AG09319 (cell line): ENCODE results near the gene ZNF710.
"Not testable (repeated sequence)": the region's sequence is repeated elsewhere in the genome, so short reads cannot be mapped to it uniquely, and the experiment has no call there.

Experiments used
- DNase-seq: peaks from one replicate; pipeline ENCODE4 v3.0.0-alpha.2; 2010; ENCODE audit warnings: low read depth; ENCODE audit errors: extremely low read depth
- TF ChIP-seq, protein P1 (sequence below): IDR thresholded peaks from 2 replicates; pipeline ENCODE4 v1.5.1; 2011; ENCODE audit warnings: low read depth, mild to moderate bottlenecking, inconsistent platforms, low read length, moderate library complexity

Gene ZNF710

DNA sequence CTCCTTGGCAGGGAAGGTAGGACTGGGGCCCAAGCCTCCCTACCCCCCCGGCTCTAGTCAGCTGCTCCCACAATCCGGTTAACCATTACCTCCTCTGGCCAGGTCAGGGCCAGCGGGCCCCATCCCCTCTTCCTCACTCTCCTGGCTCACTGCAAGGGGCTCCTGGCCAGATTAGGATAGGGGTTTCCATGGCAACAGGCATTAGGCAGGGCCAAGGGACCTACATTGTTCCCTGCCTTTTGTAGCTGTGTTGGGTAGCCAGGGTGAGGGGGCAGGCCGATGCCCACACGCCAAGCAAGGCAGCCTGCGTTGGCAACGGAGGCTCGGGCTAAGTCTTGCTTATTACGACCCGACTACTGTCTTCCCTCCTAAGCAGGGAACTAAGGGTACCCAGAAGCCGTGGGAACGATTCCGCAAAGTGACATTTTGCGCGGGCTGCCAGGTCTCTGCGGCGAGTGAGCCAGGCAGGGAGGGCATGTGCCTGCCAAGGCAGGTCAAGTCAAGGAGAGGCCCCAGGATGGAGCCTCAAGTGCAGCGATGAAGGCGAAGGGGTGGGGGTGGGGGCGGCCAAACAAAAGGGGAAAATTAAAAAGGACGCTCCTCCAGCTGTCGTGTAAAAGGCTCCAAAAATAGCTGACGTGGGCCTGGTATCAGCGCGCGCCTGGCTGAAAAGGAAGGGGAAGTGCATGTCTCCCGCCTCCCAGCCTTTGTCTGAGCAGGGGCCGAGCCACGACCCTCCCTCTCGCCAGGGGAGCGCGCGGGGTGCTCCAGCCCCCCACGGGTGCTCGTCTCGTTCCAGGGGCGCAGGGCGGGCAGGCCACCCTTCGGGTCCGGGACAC lies 100.2 kb downstream of the ZNF710 start:
- TF ChIP-seq, protein P1, sequence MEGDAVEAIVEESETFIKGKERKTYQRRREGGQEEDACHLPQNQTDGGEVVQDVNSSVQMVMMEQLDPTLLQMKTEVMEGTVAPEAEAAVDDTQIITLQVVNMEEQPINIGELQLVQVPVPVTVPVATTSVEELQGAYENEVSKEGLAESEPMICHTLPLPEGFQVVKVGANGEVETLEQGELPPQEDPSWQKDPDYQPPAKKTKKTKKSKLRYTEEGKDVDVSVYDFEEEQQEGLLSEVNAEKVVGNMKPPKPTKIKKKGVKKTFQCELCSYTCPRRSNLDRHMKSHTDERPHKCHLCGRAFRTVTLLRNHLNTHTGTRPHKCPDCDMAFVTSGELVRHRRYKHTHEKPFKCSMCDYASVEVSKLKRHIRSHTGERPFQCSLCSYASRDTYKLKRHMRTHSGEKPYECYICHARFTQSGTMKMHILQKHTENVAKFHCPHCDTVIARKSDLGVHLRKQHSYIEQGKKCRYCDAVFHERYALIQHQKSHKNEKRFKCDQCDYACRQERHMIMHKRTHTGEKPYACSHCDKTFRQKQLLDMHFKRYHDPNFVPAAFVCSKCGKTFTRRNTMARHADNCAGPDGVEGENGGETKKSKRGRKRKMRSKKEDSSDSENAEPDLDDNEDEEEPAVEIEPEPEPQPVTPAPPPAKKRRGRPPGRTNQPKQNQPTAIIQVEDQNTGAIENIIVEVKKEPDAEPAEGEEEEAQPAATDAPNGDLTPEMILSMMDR, result no peak
- no peak for DNase-seq

DNA sequence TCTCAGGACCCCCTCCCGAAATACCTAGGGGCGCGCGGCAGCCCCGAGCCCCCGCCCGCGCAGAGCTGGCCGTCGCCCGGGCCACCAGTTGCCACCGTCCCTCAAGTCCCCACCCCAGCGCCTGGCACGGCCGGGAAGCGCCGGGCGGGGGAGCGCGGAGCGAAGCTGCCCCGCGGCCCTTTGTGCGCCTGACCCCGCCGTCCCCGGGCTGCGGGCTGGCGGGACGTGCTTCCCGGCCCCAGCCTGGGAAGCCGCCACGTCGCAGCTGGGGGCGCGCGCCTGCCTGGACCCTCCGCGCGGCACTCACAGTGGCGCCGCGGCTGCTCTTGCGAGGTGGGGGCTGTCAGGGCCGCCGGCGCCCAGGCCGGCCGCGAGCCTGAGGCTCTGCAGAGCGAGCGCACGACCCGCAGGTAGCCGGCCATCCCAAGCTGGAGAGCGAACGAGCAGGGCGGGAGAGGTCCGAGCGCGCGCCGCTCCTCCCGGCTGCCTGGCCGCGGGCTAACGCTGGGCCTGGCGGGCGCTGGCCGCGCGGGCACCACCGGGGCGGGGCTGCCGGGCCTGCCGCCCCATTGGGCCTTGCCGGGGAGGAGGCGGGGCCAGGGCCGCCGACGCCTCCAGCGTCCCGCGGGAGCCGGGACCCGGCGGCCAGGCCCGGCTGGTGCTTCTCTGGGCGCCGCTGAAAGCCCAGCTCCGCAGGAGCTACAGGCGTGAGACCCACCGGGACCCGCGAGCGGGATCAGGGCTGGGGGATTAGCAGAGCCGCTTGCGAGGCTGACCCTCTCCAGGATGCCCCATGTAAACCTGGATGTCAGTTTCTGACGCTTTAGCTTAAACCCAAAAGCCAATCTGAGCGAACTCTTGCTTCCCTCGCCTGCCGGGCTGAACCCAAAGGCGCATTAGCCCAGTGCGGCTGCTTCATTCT lies 101.1 kb downstream of the ZNF710 start, which contains the start of gene IDH2:
Gene IDH2 (minus strand): TSS at position 500 of the 922 bp plus-strand sequence. CDS start 78 bp downstream, at position 422.
- DNase-seq, result peak; percentile 46
- TF ChIP-seq, protein P1, result no peak

DNA sequence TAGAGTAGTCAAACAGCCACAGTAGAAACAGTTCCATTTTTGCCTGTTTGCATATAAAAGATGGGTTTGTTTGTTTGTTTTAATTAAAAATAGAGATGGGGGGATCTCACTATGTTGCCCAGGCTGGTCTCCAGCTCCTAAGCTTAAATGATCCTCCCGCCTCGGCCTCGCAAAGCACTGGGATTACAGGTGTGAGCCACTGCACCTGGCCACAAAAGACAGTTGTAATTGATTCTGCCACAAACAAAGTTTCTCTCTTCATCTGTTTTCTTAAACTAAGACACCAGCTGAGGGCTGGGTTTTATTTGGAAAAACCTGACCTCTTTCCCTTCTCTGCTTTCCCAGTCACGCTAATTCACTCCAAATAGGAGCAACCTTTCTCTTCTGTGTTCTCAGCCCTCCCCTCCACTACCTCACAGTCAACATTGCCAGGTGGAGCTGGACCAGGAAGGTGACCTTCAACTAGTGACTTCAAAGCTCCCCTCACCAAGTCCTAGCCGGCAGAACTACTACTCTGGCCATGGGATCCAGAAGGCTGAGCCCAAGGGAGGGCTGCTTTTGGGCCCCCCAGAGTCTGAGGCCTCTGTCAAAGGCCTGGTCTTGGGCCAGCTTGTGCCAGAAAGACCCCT lies 102.7 kb downstream of the ZNF710 start:
- no peak for DNase-seq
- TF ChIP-seq, protein P1, result no peak

DNA sequence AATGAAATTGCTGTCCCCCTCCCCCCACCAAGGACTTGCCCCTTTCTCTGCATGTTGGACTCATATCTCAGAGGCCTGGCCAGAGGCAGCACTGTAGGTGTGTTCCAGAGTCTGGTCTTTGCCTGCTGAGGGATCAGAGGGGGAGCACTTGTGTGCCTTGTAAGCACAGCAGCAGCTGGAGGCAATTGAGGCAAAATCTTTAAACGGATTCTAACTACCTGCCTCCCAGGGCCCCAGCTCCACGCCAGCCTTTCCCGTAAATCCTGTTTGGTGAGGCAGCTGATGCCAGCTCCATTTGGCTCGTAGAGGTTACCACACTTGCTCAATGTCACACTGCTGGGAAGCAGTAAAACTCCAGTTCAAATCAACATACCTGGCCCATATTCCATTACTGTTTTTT lies 103.4 kb downstream of the ZNF710 start:
- TF ChIP-seq, protein P1, result no peak
- DNase-seq, result no peak

DNA sequence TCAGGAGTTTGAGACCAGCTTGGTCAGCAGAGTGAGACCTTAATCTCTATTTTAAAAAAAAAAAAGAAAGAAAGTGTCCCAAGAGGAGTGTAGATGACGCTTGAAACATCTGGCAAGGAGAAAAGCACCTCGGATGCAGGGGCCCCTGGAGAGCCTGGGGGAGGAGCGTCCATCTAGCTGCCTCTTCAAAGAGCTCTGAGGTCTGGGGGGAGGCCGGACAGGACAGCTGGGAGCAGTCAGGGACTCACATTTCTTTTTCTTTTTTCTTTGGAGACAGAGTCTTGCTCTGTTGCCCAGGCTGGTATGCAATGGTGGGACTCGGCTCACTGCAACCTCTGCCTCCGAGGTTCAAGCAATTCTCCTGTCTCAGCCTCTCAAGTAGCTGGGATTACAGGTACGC lies 104.4 kb downstream of the ZNF710 start:
- TF ChIP-seq, protein P1, result no peak
- DNase-seq, result no peak

DNA sequence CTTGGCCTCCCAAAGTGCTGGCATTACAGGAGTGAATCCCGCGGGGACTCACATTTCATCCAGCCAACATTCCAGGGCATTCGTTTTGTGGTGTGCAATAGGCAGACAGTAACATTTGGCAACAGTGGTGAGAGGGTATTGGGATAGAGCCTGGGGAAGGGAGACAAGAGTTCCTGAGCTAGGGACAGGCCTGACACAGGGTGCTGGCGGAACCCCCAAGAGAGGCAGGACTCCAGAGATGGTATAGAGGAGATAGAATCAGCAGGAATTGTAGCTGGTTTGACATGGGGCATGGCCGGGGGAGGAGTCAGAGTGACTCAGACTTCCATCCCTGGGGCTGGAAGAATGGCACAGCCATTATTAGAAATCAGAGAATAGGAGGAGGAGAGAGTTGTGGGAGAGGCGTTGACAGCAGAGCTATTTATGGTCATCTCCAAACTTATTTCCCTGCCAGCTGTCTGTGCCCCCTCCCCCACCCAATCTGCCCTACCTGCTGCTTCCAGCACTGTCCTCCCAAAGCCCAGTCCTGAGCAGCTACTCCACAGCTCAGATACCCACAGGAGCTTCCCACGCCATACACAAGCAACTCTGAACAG lies 105.5 kb downstream of the ZNF710 start:
- TF ChIP-seq, protein P1, result no peak
- DNase-seq, result no peak

DNA sequence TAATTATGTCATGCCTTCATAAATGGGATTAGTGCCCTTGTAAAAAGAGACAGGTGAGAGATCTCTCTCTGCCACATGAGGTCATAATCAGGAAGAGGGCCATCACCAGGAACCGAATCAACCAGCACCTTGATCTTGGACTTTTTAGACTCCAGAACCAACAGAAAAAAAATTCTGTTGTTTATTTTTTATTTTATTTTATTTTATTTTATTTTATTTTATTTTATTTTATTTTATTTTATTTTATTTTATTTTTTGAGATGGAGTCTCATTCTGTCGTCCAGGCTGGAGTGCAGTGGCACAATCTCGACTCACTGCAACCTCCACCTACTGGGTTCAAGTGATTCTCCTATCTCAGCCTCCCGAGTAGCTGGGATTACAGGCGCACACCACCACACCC lies 106.9 kb downstream of the ZNF710 start:
- DNase-seq, result not testable (repeated sequence)

DNA sequence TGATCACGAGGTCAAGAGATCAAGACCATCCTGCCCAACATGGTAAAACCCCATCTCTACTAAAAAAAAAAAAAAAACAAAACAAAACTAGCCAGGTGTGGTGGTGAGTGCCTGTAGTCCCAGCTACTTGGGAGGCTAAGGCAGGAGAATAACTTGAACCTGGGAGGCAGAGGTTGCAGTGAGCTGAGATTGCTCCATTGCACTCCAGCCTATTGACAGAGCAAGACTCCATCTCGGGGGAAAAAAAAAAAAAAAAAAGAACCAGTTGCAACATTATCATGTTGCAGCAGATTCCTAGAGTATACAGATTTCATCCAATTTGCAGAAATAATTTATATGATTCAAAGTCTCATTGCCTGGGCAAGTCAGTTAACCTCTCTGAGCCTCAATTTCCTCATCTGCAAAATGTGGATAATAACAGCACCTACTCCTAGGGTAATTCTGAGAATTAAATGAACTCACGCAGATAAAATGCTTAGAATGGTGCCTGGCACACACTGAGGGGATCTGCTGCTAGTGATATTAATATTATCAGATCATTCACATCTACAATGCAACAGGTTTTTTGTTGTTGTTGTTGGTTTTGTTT lies 108.1 kb downstream of the ZNF710 start:
- DNase-seq, result not testable (repeated sequence)
